ENCODE measurements around the gene TTLL3.

- TF ChIP-seq TAF1 (IDR thresholded peaks at IDR 0.05; ENCODE audit: borderline replicate concordance, insufficient read depth, low read length) (no peak), POLR2AphosphoS5 (IDR thresholded peaks at IDR 0.05; ENCODE audit: low read depth, low read length) (no peak)
These were observed 9.5 kb upstream of the TTLL3 start for GRCh38 chr3:9800529-9800928.
